Smooth muscle cell (in vitro differentiated cells): ENCODE results near the gene ACER1. TPM values are rescaled to one million over a fixed set of nuclear protein-coding genes. Genes with fewer than 3 reads are reported as not detected.

Experiments used
- DNase-seq: peaks from one replicate; lab custom pipeline; 2025; ENCODE audit not compliant: unreplicated experiment; lab: John Stamatoyannopoulos, UW
- H2AFZ ChIP-seq: fragments of 200-600 bp; sonication (generic); 2 replicates; pipeline ENCODE4 v1.6.0; 2016; ENCODE audit warnings: antibody characterized with exemption, low read depth, mild to moderate bottlenecking
- H3F3A ChIP-seq: fragments of 200-600 bp; sonication (generic); 2 replicates; pipeline ENCODE4 v1.6.0; 2017; ENCODE audit warnings: antibody characterized with exemption, low read depth
- H3K27ac ChIP-seq: fragments of 200-600 bp; sonication (generic); 2 replicates; pipeline ENCODE4 v1.5.1; 2016; ENCODE audit warnings: low read depth, mild to moderate bottlenecking
- H3K27me3 ChIP-seq: fragments of 200-600 bp; sonication (generic); 2 replicates; pipeline ENCODE4 v1.6.1; 2016; ENCODE audit warnings: low read depth, mild to moderate bottlenecking
- H3K36me3 ChIP-seq: fragments of 200-600 bp; sonication (generic); 2 replicates; pipeline ENCODE4 v1.5.1; 2016; ENCODE audit warnings: low read depth
- H3K4me1 ChIP-seq: fragments of 200-600 bp; sonication (generic); 2 replicates; pipeline ENCODE4 v1.5.1; 2016; ENCODE audit warnings: low read depth
- H3K4me2 ChIP-seq: fragments of 200-600 bp; sonication (generic); 2 replicates; pipeline ENCODE4 v1.6.0; 2016; ENCODE audit warnings: mild to moderate bottlenecking
- H3K4me3 ChIP-seq: fragments of 200-600 bp; sonication (generic); 2 replicates; pipeline ENCODE4 v1.5.1; 2016; ENCODE audit warnings: mild to moderate bottlenecking
- H3K79me2 ChIP-seq: fragments of 200-600 bp; sonication (generic); 2 replicates; pipeline ENCODE4 v1.6.0; 2016; ENCODE audit warnings: low read depth, mild to moderate bottlenecking
- H3K9ac ChIP-seq: fragments of 200-600 bp; sonication (generic); 2 replicates; pipeline ENCODE4 v1.6.0; 2016; ENCODE audit warnings: low read depth
- H3K9me3 ChIP-seq: fragments of 200-600 bp; sonication (generic); replicated peaks from 2 replicates; pipeline ENCODE4 v1.5.1; 2016; ENCODE audit warnings: low read depth
- H4K20me1 ChIP-seq: fragments of 200-600 bp; sonication (generic); 2 replicates; pipeline ENCODE4 v1.6.0; 2016; ENCODE audit warnings: low read depth
- CTCF ChIP-seq: fragments of 200-600 bp; sonication (generic); IDR thresholded peaks from 2 replicates; pipeline ENCODE4 v1.5.1; 2017; ENCODE audit warnings: borderline replicate concordance, mild to moderate bottlenecking, antibody characterized with exemption; ENCODE audit not compliant: insufficient read depth, poor library complexity, severe bottlenecking
- WGBS: methylation state at CpG from one replicate; pipeline ENCODE4 v1.1.7; 2016; ENCODE audit warnings: low lambda C conversion rate; 5-methylcytosine and 5-hydroxymethylcytosine counted together
- polyA plus RNA-seq: library from polyadenylated mRNA; unstranded; fragments of >200 nt; fragmentation: Nextera tagmentation; extraction: Ambion mirVana; gene quantifications from 2 replicates; pipeline ENCODE4 v1.2.1, GENCODE V29; 2016
- total RNA-seq: library from RNA; depleted of rRNA; stranded (reverse); fragments of >200 nt; gene quantifications from 2 replicates; pipeline ENCODE4 v1.2.3, GENCODE V29; 2014

Gene ACER1
- total and polyA plus RNA-seq, 2 experiments from 2014 or later = not detected

GRCh38 chr19:6273701-6274601 lies 59.5 kb downstream of the ACER1 start:
- no peaks in the 10 kb centered on the region for H3K27me3 ChIP-seq
- 23% methylated on average over 30 of the region's 30 CpGs for WGBS
- no peaks in the 10 kb centered on the region for H3K36me3 ChIP-seq
- peaks cover 44% of the 10 kb centered on the region for H3K4me1 ChIP-seq
- H3K9ac ChIP-seq = peak overlapping the region; percentile 78
- peak overlapping the region; percentile 79 for H3K4me2 ChIP-seq
- H3K4me3 ChIP-seq = peak overlapping the region; percentile 3
- no peak for TF ChIP-seq CTCF
- peaks cover 89% of the 10 kb centered on the region for H4K20me1 ChIP-seq
- DNase-seq = peak; percentile 32
- H2AFZ ChIP-seq = no peak overlapping the region
- H3K27ac ChIP-seq = peak overlapping the region; percentile 97
- no peaks in the 10 kb centered on the region for H3K9me3 ChIP-seq
- peaks cover 21% of the 10 kb centered on the region for H3F3A ChIP-seq
- peaks cover 80% of the 10 kb centered on the region for H3K79me2 ChIP-seq

GRCh38 chr19:6272913-6273600 lies 60.4 kb downstream of the ACER1 start:
- TF ChIP-seq CTCF = no peak
- 68% methylated on average over 22 of the region's 22 CpGs for WGBS
- Histone ChIP-seq H3K4me2 (peak overlapping the region; percentile 79), H3K36me3 (no peaks in the 10 kb centered on the region), H3K27me3 (no peaks in the 10 kb centered on the region), H2AFZ (no peak overlapping the region), H3K27ac (peak overlapping the region; percentile 97), H4K20me1 (peaks cover 97% of the 10 kb centered on the region), H3K79me2 (peaks cover 80% of the 10 kb centered on the region), H3K9me3 (no peaks in the 10 kb centered on the region), H3K4me3 (peak overlapping the region; percentile 27), H3K4me1 (peaks cover 42% of the 10 kb centered on the region), H3K9ac (peak overlapping the region; percentile 78), H3F3A (peaks cover 21% of the 10 kb centered on the region)
- DNase-seq = no peak

- WGBS = 24% methylated on average over 11 of the region's 11 CpGs
- DNase-seq = peak; percentile 58
Observed at GRCh38 chr19:6272411-6272791, 61.0 kb downstream of the ACER1 start.

More at GRCh38 chr19:6272411-6272791, 61.0 kb downstream of the ACER1 start:
- no peak overlapping the region for H2AFZ ChIP-seq
- peak overlapping the region; percentile 79 for H3K4me2 ChIP-seq
- no peaks in the 10 kb centered on the region for H3K9me3 ChIP-seq
- H3K27me3 ChIP-seq = no peaks in the 10 kb centered on the region
- peaks cover 80% of the 10 kb centered on the region for H3K79me2 ChIP-seq
- H4K20me1 ChIP-seq = peaks cover 97% of the 10 kb centered on the region
- H3K27ac ChIP-seq = peak overlapping the region; percentile 97
- no peak for TF ChIP-seq CTCF
- peaks cover 36% of the 10 kb centered on the region for H3K4me1 ChIP-seq
- H3K4me3 ChIP-seq = peak overlapping the region; percentile 27
- peaks cover 17% of the 10 kb centered on the region for H3F3A ChIP-seq
- peak overlapping the region; percentile 78 for H3K9ac ChIP-seq
- H3K36me3 ChIP-seq = no peaks in the 10 kb centered on the region
